Adrenal gland (tissue), 12 donors: ENCODE data around the gene NPTXR. TPM values are rescaled to one million over a fixed set of nuclear protein-coding genes. Genes with fewer than 3 reads are reported as not detected.

Experiments
- DNase-seq, 7 donors: peaks; one replicate each; pipeline ENCODE4 v3.0.0-alpha.2; 2019 to 2020
- H3K27ac ChIP-seq, 5 donors: fragments of 200-600 bp; sonication (generic) in 4 of 5; 1 replicate in 3 of 5; 2 replicates in 2 of 5; pipeline versions ENCODE4 v1.5.1 to v1.8.0; 2016 to 2020; ENCODE audit warnings: mild to moderate bottlenecking in 1 of 5
- H3K27me3 ChIP-seq: fragments of 200-600 bp; 2 replicates; pipeline ENCODE4 v1.8.0; 2021
- H3K36me3 ChIP-seq, 2 donors: fragments of 200-600 bp; replicated peaks in 1 of 2; 1 replicate in 1 of 2; 2 replicates in 1 of 2; pipeline versions ENCODE4 v1.5.1 to v1.8.0; 2018 to 2022
- H3K4me1 ChIP-seq, 2 donors: fragments of 200-600 bp; replicated peaks in 1 of 2; 1 replicate in 1 of 2; 2 replicates in 1 of 2; pipeline versions ENCODE4 v1.5.1 to v1.8.0; 2018 to 2021
- H3K4me3 ChIP-seq, 4 donors: fragments of 200-600 bp; sonication (generic) in 3 of 4; one replicate each; pipeline ENCODE4 v1.5.1; 2016 to 2018
- H3K9me3 ChIP-seq, 3 donors: fragments of 200-600 bp; sonication (generic) in 1 of 3; replicated peaks in 1 of 3; 1 replicate in 2 of 3; 2 replicates in 1 of 3; pipeline versions ENCODE4 v1.5.1 to v1.8.0; 2016 to 2021
- POLR2A ChIP-seq, 2 donors: fragments of 450-650 bp; IDR thresholded peaks; one replicate each; pipeline ENCODE4 v1.6.1; 2017; ENCODE audit warnings: antibody characterized with exemption in 2 of 2, mild to moderate bottlenecking in 2 of 2, moderate library complexity in 1 of 2
- WGBS, 4 donors: extraction: QIAGEN DNeasy Blood & Tissue Kit in 2 of 4; methylation state at CpG; one replicate each; pipeline versions ENCODE4 v1.1.5 to v1.1.7; 2013 to 2017; 5-methylcytosine and 5-hydroxymethylcytosine counted together
- intact Hi-C, 2 donors: fragments of 100-400 bp; cut with DNase I; formaldehyde crosslinking; loops; one replicate each; pipeline versions ENCODE4 v1.14.1 to v1.15.0; 2022 to 2023
- polyA plus RNA-seq, 3 donors: library from polyadenylated mRNA; stranded (reverse); fragments of 200-250 nt in 2 of 3; fragments of 350-450 nt in 1 of 3; fragmentation: Illumina TruSeq in 1 of 3; extraction: RNeasy Lipid Tissue Mini Kit (QIAGEN cat#74804) in 1 of 3; gene quantifications; one replicate each; pipeline ENCODE4 v1.2.3, GENCODE V29; 2013 to 2014
- total RNA-seq, 9 donors: library from RNA; depleted of rRNA in 4 of 9; stranded (reverse); fragments of >200 nt in 4 of 9; fragments of 120-200 nt in 1 of 9; fragmentation: NEBNext Ultra II Directional in 1 of 9; extraction: Animal tissue kit (Norgen Biotek cat#: 25700) in 1 of 9; gene quantifications; one replicate each; pipeline versions ENCODE4 v1.1.0 to v1.2.4, GENCODE V29; 2013 to 2023
- TF ChIP-seq, protein P1 (sequence below), 6 experiments: fragments of 450-650 bp in 4 of 6; fragments of 200-600 bp in 2 of 6; sonication (generic) in 1 of 6; IDR thresholded peaks; 1 replicate in 5 of 6; 2 replicates in 1 of 6; pipeline versions ENCODE4 v1.5.1 to v1.8.0; 2016 to 2021; ENCODE audit warnings: antibody characterized with exemption in 6 of 6, mild to moderate bottlenecking in 2 of 6, moderate library complexity in 1 of 6
- donor health status: healthy with polysubstance abuse.
- donor health status: Bipolar disorder and iron deficiency.
- donor health status: DM: yes; HTN: yes; CAD: no.
- donor health status: DM: no; HTN: no; CAD: no.
- donor health status: DM: no; HTN: no; CAD: no.
- donor health status: DM: yes; HTN: yes; CAD: no.

NPTXR gene
- total and polyA plus RNA-seq, 12 donors: 1.2 to 26.9 (median 10.5) TPM

- Histone ChIP-seq H3K9me3 (no peaks in the 10 kb centered on the region), H3K36me3 (no peaks in the 10 kb centered on the region), H3K4me1 (no peaks in the 10 kb centered on the region), H3K27me3 (no peaks in the 10 kb centered on the region), H3K4me3 (no peak overlapping the region), H3K27ac (no peak overlapping the region)
- WGBS, 4 donors: 84 to 93% (median 92%) methylated on average over 12 to 13 of the region's 13 CpGs
- TF ChIP-seq, protein P1, sequence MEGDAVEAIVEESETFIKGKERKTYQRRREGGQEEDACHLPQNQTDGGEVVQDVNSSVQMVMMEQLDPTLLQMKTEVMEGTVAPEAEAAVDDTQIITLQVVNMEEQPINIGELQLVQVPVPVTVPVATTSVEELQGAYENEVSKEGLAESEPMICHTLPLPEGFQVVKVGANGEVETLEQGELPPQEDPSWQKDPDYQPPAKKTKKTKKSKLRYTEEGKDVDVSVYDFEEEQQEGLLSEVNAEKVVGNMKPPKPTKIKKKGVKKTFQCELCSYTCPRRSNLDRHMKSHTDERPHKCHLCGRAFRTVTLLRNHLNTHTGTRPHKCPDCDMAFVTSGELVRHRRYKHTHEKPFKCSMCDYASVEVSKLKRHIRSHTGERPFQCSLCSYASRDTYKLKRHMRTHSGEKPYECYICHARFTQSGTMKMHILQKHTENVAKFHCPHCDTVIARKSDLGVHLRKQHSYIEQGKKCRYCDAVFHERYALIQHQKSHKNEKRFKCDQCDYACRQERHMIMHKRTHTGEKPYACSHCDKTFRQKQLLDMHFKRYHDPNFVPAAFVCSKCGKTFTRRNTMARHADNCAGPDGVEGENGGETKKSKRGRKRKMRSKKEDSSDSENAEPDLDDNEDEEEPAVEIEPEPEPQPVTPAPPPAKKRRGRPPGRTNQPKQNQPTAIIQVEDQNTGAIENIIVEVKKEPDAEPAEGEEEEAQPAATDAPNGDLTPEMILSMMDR (IDR thresholded peaks at IDR 0.05): no peak
- no peak for TF ChIP-seq POLR2A (IDR thresholded peaks at IDR 0.05)
- intact Hi-C loops: no loop called here
- DNase-seq: no peak
These were observed 9.4 kb downstream of the NPTXR start for GRCh38 chr22:38834215-38834953.

- Histone ChIP-seq H3K27me3 (no peaks in the 10 kb centered on the region), H3K9me3 (no peaks in the 10 kb centered on the region), H3K4me3 (no peak overlapping the region), H3K27ac (no peak overlapping the region), H3K36me3 (no peaks in the 10 kb centered on the region), H3K4me1 (no peaks in the 10 kb centered on the region)
- WGBS, 4 donors: 61 to 72% (median 67%) methylated on average over 2 to 3 of the region's 3 CpGs; no CpG with 5 or more reads in 1 of the 4 donors
- DNase-seq: no peak
- intact Hi-C loops: no loop called here
- TF ChIP-seq, protein P1 (IDR thresholded peaks at IDR 0.05): no peak
- TF ChIP-seq POLR2A (IDR thresholded peaks at IDR 0.05): no peak
These were observed 10.8 kb downstream of the NPTXR start for GRCh38 chr22:38833061-38833460.

GRCh38 chr22:38832005-38832978 lies 11.5 kb downstream of the NPTXR start:
- Histone ChIP-seq H3K4me3 (no peak overlapping the region), H3K27me3 (no peaks in the 10 kb centered on the region), H3K4me1 (no peaks in the 10 kb centered on the region), H3K27ac (no peak overlapping the region), H3K9me3 (no peaks in the 10 kb centered on the region), H3K36me3 (no peaks in the 10 kb centered on the region)
- WGBS, 4 donors: 81 to 87% (median 86%) methylated on average over 16 to 30 of the region's 30 CpGs
- DNase-seq: no peak
- intact Hi-C loops: no loop called here
- no peak for TF ChIP-seq POLR2A (IDR thresholded peaks at IDR 0.05)
- TF ChIP-seq, protein P1 (IDR thresholded peaks at IDR 0.05): no peak
